ENCODE measurements around the gene HLA-DQA2.

GRCh38 chr6:32790306-32790705 lies 49.1 kb downstream of the HLA-DQA2 start:
- no peak for TF ChIP-seq POLR2AphosphoS5 (IDR thresholded peaks at IDR 0.05)
- no peak for TF ChIP-seq CTCF (IDR thresholded peaks at IDR 0.05)
